Suprapubic skin (tissue), 4 donors: Measurements from ENCODE around the gene CHD3.

ENCODE experiments used
- EP300 ChIP-seq: sonication (generic); formaldehyde crosslinking; IDR thresholded peaks from one replicate; pipeline ENCODE4 v1.6.1; 2017; ENCODE audit warnings: antibody characterized with exemption
- POLR2A ChIP-seq, 2 donors: fragments of 450-650 bp; IDR thresholded peaks; one replicate each; pipeline ENCODE4 v1.6.1; 2017; ENCODE audit warnings: antibody characterized with exemption in 2 of 2, mild to moderate bottlenecking in 2 of 2, moderate library complexity in 2 of 2
- POLR2AphosphoS5 ChIP-seq, 3 donors: sonication (generic); formaldehyde crosslinking; IDR thresholded peaks; one replicate each; pipeline ENCODE4 v1.6.1; 2017; ENCODE audit warnings: antibody characterized with exemption in 3 of 3
- TF ChIP-seq, protein P1 (sequence below), 2 donors: fragments of 200-600 bp in 1 of 2; fragments of 450-650 bp in 1 of 2; sonication (generic) in 1 of 2; IDR thresholded peaks; one replicate each; pipeline ENCODE4 v1.5.1; 2016 to 2019; ENCODE audit warnings: antibody characterized with exemption in 2 of 2, mild to moderate bottlenecking in 1 of 2, moderate library complexity in 1 of 2

DNA sequence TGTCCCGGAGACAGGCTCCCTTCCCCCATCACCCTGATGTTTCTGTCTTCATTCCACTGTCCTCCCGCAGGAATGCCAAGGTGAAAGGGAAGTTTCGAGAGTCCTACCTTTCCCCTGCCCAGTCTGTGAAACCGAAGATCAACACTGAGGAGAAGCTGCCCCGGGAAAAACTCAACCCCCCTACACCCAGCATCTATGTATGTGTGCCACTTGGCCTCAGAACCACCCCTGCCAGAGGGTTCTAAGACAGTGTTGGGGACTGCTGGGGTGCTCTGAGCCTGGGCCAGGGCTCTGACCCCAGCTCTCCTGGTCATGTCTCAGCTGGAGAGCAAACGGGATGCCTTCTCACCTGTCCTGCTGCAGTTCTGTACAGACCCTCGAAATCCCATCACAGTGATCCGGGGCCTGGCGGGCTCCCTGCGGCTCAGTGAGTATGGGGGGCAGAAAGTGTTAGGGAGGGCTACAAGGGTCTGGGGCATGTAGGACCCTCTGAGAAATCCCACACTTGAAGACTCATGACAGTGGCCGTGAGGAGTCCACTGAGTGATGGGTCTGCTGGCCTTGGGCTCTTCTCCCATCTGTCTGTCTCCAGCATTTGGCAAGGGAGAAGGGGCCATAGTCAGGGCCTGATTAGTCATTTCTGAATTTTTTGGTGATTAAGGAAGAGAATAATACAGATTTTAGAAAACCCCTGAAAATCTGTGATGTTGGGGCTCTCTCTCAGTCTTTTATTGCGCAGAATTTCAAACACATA lies 38.7 kb upstream of the CHD3 start:
- TF ChIP-seq, protein P1, sequence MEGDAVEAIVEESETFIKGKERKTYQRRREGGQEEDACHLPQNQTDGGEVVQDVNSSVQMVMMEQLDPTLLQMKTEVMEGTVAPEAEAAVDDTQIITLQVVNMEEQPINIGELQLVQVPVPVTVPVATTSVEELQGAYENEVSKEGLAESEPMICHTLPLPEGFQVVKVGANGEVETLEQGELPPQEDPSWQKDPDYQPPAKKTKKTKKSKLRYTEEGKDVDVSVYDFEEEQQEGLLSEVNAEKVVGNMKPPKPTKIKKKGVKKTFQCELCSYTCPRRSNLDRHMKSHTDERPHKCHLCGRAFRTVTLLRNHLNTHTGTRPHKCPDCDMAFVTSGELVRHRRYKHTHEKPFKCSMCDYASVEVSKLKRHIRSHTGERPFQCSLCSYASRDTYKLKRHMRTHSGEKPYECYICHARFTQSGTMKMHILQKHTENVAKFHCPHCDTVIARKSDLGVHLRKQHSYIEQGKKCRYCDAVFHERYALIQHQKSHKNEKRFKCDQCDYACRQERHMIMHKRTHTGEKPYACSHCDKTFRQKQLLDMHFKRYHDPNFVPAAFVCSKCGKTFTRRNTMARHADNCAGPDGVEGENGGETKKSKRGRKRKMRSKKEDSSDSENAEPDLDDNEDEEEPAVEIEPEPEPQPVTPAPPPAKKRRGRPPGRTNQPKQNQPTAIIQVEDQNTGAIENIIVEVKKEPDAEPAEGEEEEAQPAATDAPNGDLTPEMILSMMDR (IDR thresholded peaks at IDR 0.05): no peak
- no peak for TF ChIP-seq POLR2A (IDR thresholded peaks at IDR 0.05)
- TF ChIP-seq POLR2AphosphoS5 (IDR thresholded peaks at IDR 0.05): no peak
- no peak for TF ChIP-seq EP300
